Loucy (cell line): ENCODE results near the gene LSM7.

Source experiments
- H2AFZ ChIP-seq: fragments of 200-600 bp; sonication (generic); 2 replicates; pipeline ENCODE4 v1.6.0; 2016; ENCODE audit warnings: antibody characterized with exemption, mild to moderate bottlenecking, low read length, moderate library complexity
- H3F3A ChIP-seq: fragments of 200-600 bp; 2 replicates; pipeline ENCODE4 v1.6.0; 2016; ENCODE audit warnings: antibody characterized with exemption, low read depth, mild to moderate bottlenecking
- H3K27me3 ChIP-seq: fragments of 200-600 bp; sonication (generic); 2 replicates; pipeline ENCODE4 v1.6.1; 2014; ENCODE audit warnings: low read length, mild to moderate bottlenecking; ENCODE audit not compliant: insufficient read depth, poor library complexity, severe bottlenecking
- H3K36me3 ChIP-seq: fragments of 200-600 bp; sonication (generic); 2 replicates; pipeline ENCODE4 v1.6.1; 2016; ENCODE audit warnings: low read length; ENCODE audit not compliant: insufficient read depth
- H3K4me1 ChIP-seq: fragments of 200-600 bp; sonication (generic); 2 replicates; pipeline ENCODE4 v1.5.1; 2014; ENCODE audit warnings: low read length, mild to moderate bottlenecking; ENCODE audit not compliant: insufficient read depth, poor library complexity, severe bottlenecking
- H3K4me2 ChIP-seq: fragments of 200-600 bp; sonication (generic); 2 replicates; pipeline ENCODE4 v1.6.0; 2014; ENCODE audit warnings: antibody characterized with exemption, low read length, low read depth, mild to moderate bottlenecking; ENCODE audit not compliant: poor library complexity, severe bottlenecking
- H3K4me3 ChIP-seq: fragments of 200-600 bp; sonication (generic); 2 replicates; pipeline ENCODE4 v1.5.1; 2014; ENCODE audit warnings: low read length, mild to moderate bottlenecking, mixed read lengths; ENCODE audit not compliant: poor library complexity, severe bottlenecking
- H3K79me2 ChIP-seq: fragments of 200-600 bp; sonication (generic); 2 replicates; pipeline ENCODE4 v1.6.1; 2014; ENCODE audit warnings: low read length; ENCODE audit not compliant: insufficient read depth
- H3K9ac ChIP-seq: fragments of 200-600 bp; sonication (generic); 2 replicates; pipeline ENCODE4 v1.6.0; 2014; ENCODE audit warnings: mild to moderate bottlenecking, low read depth, low read length, moderate library complexity; ENCODE audit not compliant: poor library complexity, severe bottlenecking
- H3K9me2 ChIP-seq: fragments of 200-600 bp; sonication (generic); replicated peaks from 2 replicates; pipeline ENCODE4 v1.6.1; 2016; ENCODE audit warnings: low read depth, low read length, mixed read lengths
- H3K9me3 ChIP-seq: fragments of 200-600 bp; sonication (generic); 2 replicates; pipeline ENCODE4 v1.6.1; 2014; ENCODE audit warnings: mild to moderate bottlenecking, antibody characterized with exemption, low read length, low read depth; ENCODE audit not compliant: insufficient read depth
- H4K20me1 ChIP-seq: fragments of 200-600 bp; sonication (generic); 2 replicates; pipeline ENCODE4 v1.6.0; 2014; ENCODE audit warnings: antibody characterized with exemption, low read length, mild to moderate bottlenecking; ENCODE audit not compliant: insufficient read depth, poor library complexity, severe bottlenecking
- EZH2phosphoT487 ChIP-seq: fragments of 200-600 bp; IDR thresholded peaks from 2 replicates; pipeline ENCODE4 v1.6.1; 2018; ENCODE audit warnings: antibody characterized with exemption, mild to moderate bottlenecking, moderate library complexity, borderline replicate concordance
- TF ChIP-seq, protein P1 (sequence below): fragments of 200-600 bp; sonication (generic); conservative IDR thresholded peaks from 2 replicates; pipeline ENCODE4 v1.5.1; 2014; ENCODE audit warnings: mild to moderate bottlenecking, antibody characterized with exemption, low read length

The LSM7 gene

DNA sequence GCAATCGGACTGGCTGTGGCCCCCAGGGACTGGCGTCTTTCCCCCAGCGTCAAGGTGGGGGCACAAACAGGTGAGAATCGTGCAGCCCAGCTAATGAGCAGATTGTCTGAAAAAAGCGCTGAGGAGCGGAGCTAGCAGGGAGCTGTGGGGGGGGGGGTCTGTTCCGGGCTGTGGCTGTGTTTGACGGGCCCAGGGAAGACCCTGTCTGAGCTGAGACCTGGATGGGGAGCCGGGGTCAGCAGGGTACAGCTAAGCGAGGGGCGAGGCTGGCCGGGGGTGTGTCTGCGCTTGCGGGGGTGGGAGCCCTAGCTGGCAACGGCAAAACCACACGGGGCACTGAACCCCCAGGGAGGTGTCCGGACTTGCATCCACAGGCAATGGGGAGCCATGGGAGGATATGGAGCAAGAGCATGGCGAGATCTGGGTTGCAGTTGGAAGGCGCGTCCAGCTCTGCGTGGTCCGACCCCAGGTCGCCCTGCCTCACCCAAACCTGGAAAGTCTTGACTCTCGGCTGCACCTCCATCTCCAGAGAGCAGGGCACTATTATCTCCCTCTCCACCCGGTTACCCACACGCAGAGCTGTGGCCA is 25.1 kb downstream of the LSM7 start:
- Histone ChIP-seq H3K27me3 (no peaks in the 10 kb centered on the region), H3K79me2 (no peaks in the 10 kb centered on the region), H3K36me3 (no peaks in the 10 kb centered on the region), H3K4me1 (no peaks in the 10 kb centered on the region), H3K9ac (no peak overlapping the region), H3K9me2 (no peaks in the 10 kb centered on the region), H3K4me2 (no peak overlapping the region), H4K20me1 (no peaks in the 10 kb centered on the region), H3K9me3 (no peaks in the 10 kb centered on the region), H3K4me3 (no peak overlapping the region), H3F3A (no peaks in the 10 kb centered on the region), H2AFZ (no peak overlapping the region)
- TF ChIP-seq EZH2phosphoT487, result no peak
- TF ChIP-seq, protein P1, sequence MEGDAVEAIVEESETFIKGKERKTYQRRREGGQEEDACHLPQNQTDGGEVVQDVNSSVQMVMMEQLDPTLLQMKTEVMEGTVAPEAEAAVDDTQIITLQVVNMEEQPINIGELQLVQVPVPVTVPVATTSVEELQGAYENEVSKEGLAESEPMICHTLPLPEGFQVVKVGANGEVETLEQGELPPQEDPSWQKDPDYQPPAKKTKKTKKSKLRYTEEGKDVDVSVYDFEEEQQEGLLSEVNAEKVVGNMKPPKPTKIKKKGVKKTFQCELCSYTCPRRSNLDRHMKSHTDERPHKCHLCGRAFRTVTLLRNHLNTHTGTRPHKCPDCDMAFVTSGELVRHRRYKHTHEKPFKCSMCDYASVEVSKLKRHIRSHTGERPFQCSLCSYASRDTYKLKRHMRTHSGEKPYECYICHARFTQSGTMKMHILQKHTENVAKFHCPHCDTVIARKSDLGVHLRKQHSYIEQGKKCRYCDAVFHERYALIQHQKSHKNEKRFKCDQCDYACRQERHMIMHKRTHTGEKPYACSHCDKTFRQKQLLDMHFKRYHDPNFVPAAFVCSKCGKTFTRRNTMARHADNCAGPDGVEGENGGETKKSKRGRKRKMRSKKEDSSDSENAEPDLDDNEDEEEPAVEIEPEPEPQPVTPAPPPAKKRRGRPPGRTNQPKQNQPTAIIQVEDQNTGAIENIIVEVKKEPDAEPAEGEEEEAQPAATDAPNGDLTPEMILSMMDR, result no peak

DNA sequence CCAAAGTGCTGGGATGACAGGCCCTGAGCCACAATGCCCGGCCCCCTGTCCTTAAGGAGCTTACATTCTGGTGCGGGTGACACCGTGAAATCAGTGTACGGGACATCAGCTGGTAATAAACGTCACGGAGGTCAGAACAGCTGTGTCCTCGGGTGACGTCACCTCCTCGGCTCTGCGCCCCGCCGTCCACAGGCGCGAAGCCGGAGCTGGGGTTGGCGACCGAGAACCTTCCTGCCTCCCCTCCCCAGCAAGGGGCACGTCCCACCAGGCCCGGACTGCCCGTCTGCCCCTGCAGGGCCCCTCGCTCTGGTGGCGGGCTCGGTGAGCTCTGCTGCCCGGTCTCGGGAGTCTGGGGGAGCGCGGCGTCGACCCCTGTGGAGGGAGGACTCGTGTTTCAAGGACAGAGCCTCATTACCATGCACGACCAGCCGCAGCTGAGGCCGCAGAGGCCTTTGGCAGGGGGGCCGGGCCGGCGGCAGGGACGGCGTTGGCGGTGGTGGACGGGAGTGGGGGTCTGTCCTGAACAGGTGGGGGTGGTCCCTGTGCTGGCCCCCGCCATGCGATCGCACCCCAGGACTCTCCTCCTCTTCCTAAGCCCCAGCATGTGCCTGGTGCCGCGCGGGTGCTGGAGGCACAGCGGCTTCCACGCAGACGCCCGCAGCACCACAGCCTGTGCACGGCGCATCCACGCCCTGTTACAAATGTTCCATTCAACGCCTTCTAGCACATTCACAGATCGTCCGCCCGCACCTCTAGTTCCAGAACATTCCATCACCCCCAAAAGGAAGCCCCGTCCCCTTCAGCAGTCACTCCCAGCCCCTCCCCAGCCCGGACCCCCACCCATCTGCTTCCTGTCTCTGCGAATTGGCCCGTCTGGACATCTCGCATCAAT is 25.8 kb downstream of the LSM7 start:
- Histone ChIP-seq H4K20me1 (no peaks in the 10 kb centered on the region), H3K4me1 (no peaks in the 10 kb centered on the region), H3F3A (no peaks in the 10 kb centered on the region), H3K4me2 (no peak overlapping the region), H3K9me3 (no peaks in the 10 kb centered on the region), H3K79me2 (no peaks in the 10 kb centered on the region), H3K9ac (no peak overlapping the region), H3K27me3 (no peaks in the 10 kb centered on the region), H3K36me3 (no peaks in the 10 kb centered on the region), H3K4me3 (no peak overlapping the region), H3K9me2 (no peaks in the 10 kb centered on the region), H2AFZ (no peak overlapping the region)
- TF ChIP-seq, protein P1, result no peak
- no peak for TF ChIP-seq EZH2phosphoT487

DNA sequence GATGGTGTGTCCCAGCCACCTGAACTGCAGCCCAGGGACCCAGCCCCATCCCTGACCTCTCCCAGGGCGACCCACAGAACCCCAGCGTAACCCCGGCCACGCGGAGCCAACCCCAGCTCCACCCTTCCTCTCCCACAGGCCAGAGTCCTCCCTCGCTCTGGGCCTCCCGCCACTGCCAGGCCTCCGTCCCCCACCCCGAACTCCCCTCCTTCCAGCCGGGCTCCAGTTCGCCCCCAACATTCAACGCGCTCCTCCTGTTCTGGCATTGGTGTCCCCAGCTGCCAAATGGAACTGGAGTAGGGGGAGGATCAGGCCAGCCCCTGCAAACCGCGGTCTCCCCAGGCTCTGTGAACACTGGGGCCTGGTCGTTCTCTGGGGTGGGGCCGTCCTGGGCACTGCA is 27.9 kb downstream of the LSM7 start:
- H3K79me2 ChIP-seq, result no peaks in the 10 kb centered on the region
- H3K4me2 ChIP-seq, result no peak overlapping the region
- H3K27me3 ChIP-seq, result no peaks in the 10 kb centered on the region
- no peaks in the 10 kb centered on the region for H3K9me2 ChIP-seq
- no peaks in the 10 kb centered on the region for H3K9me3 ChIP-seq
- H3K36me3 ChIP-seq, result no peaks in the 10 kb centered on the region
- no peak overlapping the region for H3K9ac ChIP-seq
- TF ChIP-seq, protein P1, result no peak
- no peak for TF ChIP-seq EZH2phosphoT487
- no peaks in the 10 kb centered on the region for H3F3A ChIP-seq
- H2AFZ ChIP-seq, result no peak overlapping the region
- no peaks in the 10 kb centered on the region for H3K4me1 ChIP-seq
- no peaks in the 10 kb centered on the region for H4K20me1 ChIP-seq
- H3K4me3 ChIP-seq, result no peak overlapping the region
